ENCODE results near the gene FERMT3. TPM values are rescaled to one million over a fixed set of nuclear protein-coding genes. Genes with fewer than 3 reads are reported as not detected.
A peak's percentile ranks its signal among the peaks of the same experiment; 100 is the strongest.

The FERMT3 gene
- total and polyA plus RNA-seq, 9 donors = 2.2 to 19.7 (median 6.4) TPM

GRCh38 chr11:64183890-64184289, 22.6 kb upstream of the FERMT3 start:
- DNase-seq = no peak
- Histone ChIP-seq H3K9me3 (no peaks in the 10 kb centered on the region), H3K4me3 (no peak overlapping the region), H3K27me3 (no peaks in the 10 kb centered on the region), H3K27ac (peak overlapping the region in 1 of 2 donors; percentile 76), H3K4me1 (ENCODE audit: insufficient read depth) (peaks cover 8% of the 10 kb centered on the region), H3K36me3 (no peaks in the 10 kb centered on the region)
- WGBS, 3 donors = 75 to 86% (median 78%) methylated on average over 7 of the region's 7 CpGs
- intact Hi-C loops (cut with DNase I) = no loop called here
- no peak for TF ChIP-seq EP300 (IDR thresholded peaks at IDR 0.05)
- no peak for TF ChIP-seq POLR2A (IDR thresholded peaks at IDR 0.05)

- TF ChIP-seq CTCF (IDR thresholded peaks at IDR 0.05) = peak; percentile 13 to 92 (median 86)
- no peak for TF ChIP-seq EP300 (IDR thresholded peaks at IDR 0.05)
- TF ChIP-seq POLR2A (IDR thresholded peaks at IDR 0.05) = peak; percentile 97
- Histone ChIP-seq H3K4me3 (peak overlapping the region; percentile 72), H3K27me3 (no peaks in the 10 kb centered on the region), H3K36me3 (no peaks in the 10 kb centered on the region), H3K9me3 (no peaks in the 10 kb centered on the region), H3K4me1 (ENCODE audit: insufficient read depth) (peaks cover 10% of the 10 kb centered on the region), H3K27ac (peak overlapping the region; percentile 76 to 98)
- DNase-seq = peak in 3 of 5 donors; percentile 88 to 91 (median 89)
- WGBS, 3 donors = 0 to 1% (median 0%) methylated on average over 43 to 52 of the region's 52 CpGs
- intact Hi-C loops (cut with DNase I) = no loop called here
Observed at GRCh38 chr11:64185175-64185692, 21.3 kb upstream of the FERMT3 start.

- no peaks in the 10 kb centered on the region for H3K9me3 ChIP-seq
- intact Hi-C loops (cut with DNase I) = no loop called here
- WGBS, 3 donors = 0 to 1% (median 0%) methylated on average over 38 to 74 of the region's 74 CpGs
Observed at GRCh38 chr11:64185693-64186491, 20.6 kb upstream of the FERMT3 start, which contains the start of gene STIP1. Gene STIP1 (plus strand): TSS chr11:64186171. CDS start chr11:64186262, 91 bp downstream.

GRCh38 chr11:64186492-64187165, 19.9 kb upstream of the FERMT3 start:
- TF ChIP-seq CTCF (IDR thresholded peaks at IDR 0.05) = no peak
- TF ChIP-seq EP300 (IDR thresholded peaks at IDR 0.05) = no peak
- TF ChIP-seq POLR2A (IDR thresholded peaks at IDR 0.05) = no peak
- peak overlapping the region; percentile 87 to 99 for H3K27ac ChIP-seq
- no peaks in the 10 kb centered on the region for H3K27me3 ChIP-seq
- H3K4me1 ChIP-seq (ENCODE audit: insufficient read depth) = peaks cover 10% of the 10 kb centered on the region
- H3K4me3 ChIP-seq = no peak overlapping the region
- intact Hi-C loops (cut with DNase I) = no loop called here
- no peaks in the 10 kb centered on the region for H3K9me3 ChIP-seq
- H3K36me3 ChIP-seq = no peaks in the 10 kb centered on the region
- no peak for DNase-seq
- WGBS, 3 donors = 1% methylated on average over 33 to 48 of the region's 48 CpGs

More at GRCh38 chr11:64185693-64186491, 20.6 kb upstream of the FERMT3 start, which contains the start of gene STIP1:
- no peaks in the 10 kb centered on the region for H3K27me3 ChIP-seq
- H3K4me1 ChIP-seq (ENCODE audit: insufficient read depth) = peaks cover 10% of the 10 kb centered on the region
- no peaks in the 10 kb centered on the region for H3K36me3 ChIP-seq
- peak within 1 kb of the TSS; percentile 72 for H3K4me3 ChIP-seq
- peak within 1 kb of the TSS; percentile 87 to 99 for H3K27ac ChIP-seq
- peak; percentile 99 to 100 (median 99) for DNase-seq
- TF ChIP-seq POLR2A (IDR thresholded peaks at IDR 0.05) (peak; percentile 47), CTCF (IDR thresholded peaks at IDR 0.05) (peak in 2 of 3 donors; percentile 36 to 41), EP300 (IDR thresholded peaks at IDR 0.05) (no peak)
